ENCODE measurements around the gene RANBP1.

Gene RANBP1

GRCh38 chr22:20175597-20175900 is 59.6 kb downstream of the RANBP1 start:
- no peak for DNase-seq

GRCh38 chr22:20176421-20177085 is 60.6 kb downstream of the RANBP1 start:
- no peak for DNase-seq

Data from activated CD8-positive, alpha-beta memory T cell treated with anti-CD3 and anti-CD28 coated beads for 24 hours (primary cell).